ENCODE results near the gene NKAIN4.

NKAIN4 gene

GRCh38 chr20:63192721-63193120 is 61.5 kb downstream of the NKAIN4 start:
- H3K27ac ChIP-seq = peak overlapping the region; percentile 68
- TF ChIP-seq, protein P1, sequence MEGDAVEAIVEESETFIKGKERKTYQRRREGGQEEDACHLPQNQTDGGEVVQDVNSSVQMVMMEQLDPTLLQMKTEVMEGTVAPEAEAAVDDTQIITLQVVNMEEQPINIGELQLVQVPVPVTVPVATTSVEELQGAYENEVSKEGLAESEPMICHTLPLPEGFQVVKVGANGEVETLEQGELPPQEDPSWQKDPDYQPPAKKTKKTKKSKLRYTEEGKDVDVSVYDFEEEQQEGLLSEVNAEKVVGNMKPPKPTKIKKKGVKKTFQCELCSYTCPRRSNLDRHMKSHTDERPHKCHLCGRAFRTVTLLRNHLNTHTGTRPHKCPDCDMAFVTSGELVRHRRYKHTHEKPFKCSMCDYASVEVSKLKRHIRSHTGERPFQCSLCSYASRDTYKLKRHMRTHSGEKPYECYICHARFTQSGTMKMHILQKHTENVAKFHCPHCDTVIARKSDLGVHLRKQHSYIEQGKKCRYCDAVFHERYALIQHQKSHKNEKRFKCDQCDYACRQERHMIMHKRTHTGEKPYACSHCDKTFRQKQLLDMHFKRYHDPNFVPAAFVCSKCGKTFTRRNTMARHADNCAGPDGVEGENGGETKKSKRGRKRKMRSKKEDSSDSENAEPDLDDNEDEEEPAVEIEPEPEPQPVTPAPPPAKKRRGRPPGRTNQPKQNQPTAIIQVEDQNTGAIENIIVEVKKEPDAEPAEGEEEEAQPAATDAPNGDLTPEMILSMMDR (conservative IDR thresholded peaks at IDR 0.05) = no peak

GRCh38 chr20:63191400-63191799 is 62.9 kb downstream of the NKAIN4 start:
- TF ChIP-seq, protein P1 (conservative IDR thresholded peaks at IDR 0.05) = no peak
- no peak overlapping the region; the same call in 1 of the 2 replicates for H3K27ac ChIP-seq

- TF ChIP-seq, protein P1 (conservative IDR thresholded peaks at IDR 0.05) = no peak
- no peak overlapping the region for H3K27ac ChIP-seq
These were observed 63.4 kb downstream of the NKAIN4 start for GRCh38 chr20:63190828-63191227.

All from VCaP (cell line).